ENCODE measurements around the gene CAPN14.
"Not testable (repeated sequence)": the region's sequence is repeated elsewhere in the genome, so short reads cannot be mapped to it uniquely, and the experiment has no call there.

CAPN14 gene

DNA sequence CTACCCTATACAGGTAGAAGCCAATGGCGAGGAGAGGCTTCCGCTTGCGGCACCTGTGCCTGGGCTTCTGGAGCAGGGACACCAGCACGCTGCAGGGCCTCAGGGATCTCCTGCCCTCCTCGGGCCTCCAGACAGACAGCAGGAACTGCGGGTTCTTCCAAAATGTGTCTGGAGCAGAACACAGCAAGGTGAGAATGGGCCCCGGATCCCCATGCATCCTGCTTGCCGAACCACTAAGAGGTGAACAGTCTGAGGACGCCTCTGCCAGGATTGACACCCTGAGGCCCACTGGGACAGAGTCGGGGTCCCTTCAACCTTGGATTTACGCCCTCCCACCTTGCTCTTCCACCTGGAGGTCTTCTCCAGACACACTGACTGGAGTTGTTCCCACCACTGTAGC lies 25.4 kb downstream of the CAPN14 start:
- no peaks in the 10 kb centered on the region for H3K4me1 ChIP-seq (ENCODE audit: control insufficient read depth in 1 of 2, insufficient read depth in 2 of 2, low read length in 2 of 2)
- no peak overlapping the region for H3K4me3 ChIP-seq (ENCODE audit: low read depth in 1 of 2, low read length in 2 of 2)
- no peaks in the 10 kb centered on the region for H3K9me3 ChIP-seq (ENCODE audit: control insufficient read depth in 1 of 2, low read length in 2 of 2)
- no peaks in the 10 kb centered on the region for H3K36me3 ChIP-seq (ENCODE audit: control insufficient read depth in 1 of 2, insufficient read depth in 2 of 2, low read length in 2 of 2)
- H3K27ac ChIP-seq (ENCODE audit: low read length): no peak overlapping the region
- no peaks in the 10 kb centered on the region for H3K27me3 ChIP-seq (ENCODE audit: low read depth, low read length)

DNA sequence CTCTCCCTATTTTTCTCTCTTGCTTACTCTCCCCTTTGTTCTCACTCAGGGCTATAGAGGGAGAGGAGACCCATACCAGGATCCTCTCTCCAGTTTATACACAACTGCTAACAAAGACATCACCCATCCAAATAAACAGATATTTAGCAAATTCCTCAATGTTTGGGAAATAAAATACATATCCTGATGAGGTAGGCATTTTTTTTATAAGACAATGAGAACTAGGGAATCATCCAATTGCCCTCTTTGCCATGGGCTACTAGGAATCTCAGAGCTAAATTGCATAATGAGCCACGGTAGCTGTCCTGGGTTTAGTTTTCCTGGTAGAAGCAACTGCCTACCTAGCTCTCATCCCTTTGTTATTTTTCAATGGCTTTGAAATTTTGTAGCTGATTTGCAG lies 27.1 kb downstream of the CAPN14 start:
- no peak overlapping the region for H3K27ac ChIP-seq (ENCODE audit: low read length)
- H3K9me3 ChIP-seq (ENCODE audit: control insufficient read depth in 1 of 2, low read length in 2 of 2): no peaks in the 10 kb centered on the region
- H3K27me3 ChIP-seq (ENCODE audit: low read depth, low read length): no peaks in the 10 kb centered on the region
- H3K4me3 ChIP-seq (ENCODE audit: low read depth in 1 of 2, low read length in 2 of 2): no peak overlapping the region
- no peaks in the 10 kb centered on the region for H3K4me1 ChIP-seq (ENCODE audit: control insufficient read depth in 1 of 2, insufficient read depth in 2 of 2, low read length in 2 of 2)
- H3K36me3 ChIP-seq (ENCODE audit: control insufficient read depth in 1 of 2, insufficient read depth in 2 of 2, low read length in 2 of 2): no peaks in the 10 kb centered on the region

DNA sequence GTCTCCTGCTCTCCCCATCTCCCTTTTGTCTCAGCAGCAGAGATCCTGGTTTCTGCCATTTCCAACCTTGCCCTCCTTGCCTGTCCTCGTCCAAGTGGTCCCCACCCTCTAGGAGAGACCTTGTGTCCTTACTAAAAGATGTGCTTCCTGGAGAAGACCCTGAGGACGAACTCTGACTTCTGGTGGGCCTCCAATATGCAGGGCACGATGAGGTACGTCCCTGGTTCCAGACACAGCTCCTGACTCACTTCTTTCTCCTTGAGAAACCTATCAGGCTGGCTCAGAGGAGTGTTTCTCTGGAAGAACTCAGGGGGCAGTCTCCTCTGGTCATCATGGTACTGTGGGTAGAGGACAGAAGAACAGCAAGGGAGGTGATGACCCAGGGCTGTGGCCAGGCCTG lies 28.2 kb downstream of the CAPN14 start:
- Histone ChIP-seq H3K27ac (ENCODE audit: low read length) (no peak overlapping the region), H3K4me3 (ENCODE audit: low read depth in 1 of 2, low read length in 2 of 2) (no peak overlapping the region), H3K27me3 (ENCODE audit: low read depth, low read length) (no peaks in the 10 kb centered on the region), H3K9me3 (ENCODE audit: control insufficient read depth in 1 of 2, low read length in 2 of 2) (no peaks in the 10 kb centered on the region), H3K4me1 (ENCODE audit: control insufficient read depth in 1 of 2, insufficient read depth in 2 of 2, low read length in 2 of 2) (no peaks in the 10 kb centered on the region), H3K36me3 (ENCODE audit: control insufficient read depth in 1 of 2, insufficient read depth in 2 of 2, low read length in 2 of 2) (no peaks in the 10 kb centered on the region)

DNA sequence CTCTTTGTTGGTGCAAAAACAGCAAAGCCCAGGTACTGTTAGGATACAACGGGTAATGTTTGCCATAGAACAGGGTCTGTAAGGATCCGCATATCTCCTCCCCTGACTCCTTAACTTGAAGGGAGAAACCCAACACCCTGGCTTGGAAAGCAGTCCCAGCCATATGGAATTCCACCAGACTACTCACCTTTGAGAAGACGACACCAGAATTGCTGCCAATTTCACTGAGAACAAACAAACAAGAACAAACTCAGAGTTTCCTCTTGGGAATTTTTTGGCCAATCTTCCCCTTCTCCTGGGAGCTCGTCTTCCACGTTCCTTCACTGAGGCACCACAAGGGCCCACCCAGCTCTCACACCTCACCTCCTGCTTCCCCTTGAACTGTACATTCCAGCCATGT lies 29.2 kb downstream of the CAPN14 start:
- Histone ChIP-seq H3K27ac (ENCODE audit: low read length) (no peak overlapping the region), H3K4me3 (ENCODE audit: low read depth in 1 of 2, low read length in 2 of 2) (no peak overlapping the region), H3K4me1 (ENCODE audit: control insufficient read depth in 1 of 2, insufficient read depth in 2 of 2, low read length in 2 of 2) (no peaks in the 10 kb centered on the region), H3K9me3 (ENCODE audit: control insufficient read depth in 1 of 2, low read length in 2 of 2) (no peaks in the 10 kb centered on the region), H3K27me3 (ENCODE audit: low read depth, low read length) (no peaks in the 10 kb centered on the region), H3K36me3 (ENCODE audit: control insufficient read depth in 1 of 2, insufficient read depth in 2 of 2, low read length in 2 of 2) (no peaks in the 10 kb centered on the region)

DNA sequence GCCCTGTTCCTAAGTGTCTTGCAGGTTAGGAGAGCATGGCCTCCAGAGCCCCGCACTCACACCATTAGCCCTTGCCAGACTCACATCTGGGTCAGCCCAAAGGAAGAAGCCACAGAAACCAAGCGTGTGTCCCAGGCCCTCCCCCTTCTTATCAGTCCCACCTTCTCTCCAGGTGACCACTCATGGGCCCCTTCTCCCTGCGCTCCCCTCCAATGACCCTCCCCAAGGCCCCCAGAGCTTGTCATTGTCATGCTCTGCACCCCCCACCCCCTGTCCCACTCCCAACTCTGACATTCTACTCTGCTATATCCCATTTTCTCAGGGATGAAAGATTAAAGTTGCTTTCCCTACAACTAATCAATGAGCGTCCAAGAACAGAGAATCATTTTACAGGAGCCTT lies 30.1 kb downstream of the CAPN14 start:
- Histone ChIP-seq H3K4me1 (ENCODE audit: control insufficient read depth in 1 of 2, insufficient read depth in 2 of 2, low read length in 2 of 2) (no peaks in the 10 kb centered on the region), H3K4me3 (ENCODE audit: low read depth in 1 of 2, low read length in 2 of 2) (no peak overlapping the region), H3K36me3 (ENCODE audit: control insufficient read depth in 1 of 2, insufficient read depth in 2 of 2, low read length in 2 of 2) (no peaks in the 10 kb centered on the region), H3K27ac (ENCODE audit: low read length) (no peak overlapping the region), H3K27me3 (ENCODE audit: low read depth, low read length) (no peaks in the 10 kb centered on the region), H3K9me3 (ENCODE audit: control insufficient read depth in 1 of 2, low read length in 2 of 2) (no peaks in the 10 kb centered on the region)

DNA sequence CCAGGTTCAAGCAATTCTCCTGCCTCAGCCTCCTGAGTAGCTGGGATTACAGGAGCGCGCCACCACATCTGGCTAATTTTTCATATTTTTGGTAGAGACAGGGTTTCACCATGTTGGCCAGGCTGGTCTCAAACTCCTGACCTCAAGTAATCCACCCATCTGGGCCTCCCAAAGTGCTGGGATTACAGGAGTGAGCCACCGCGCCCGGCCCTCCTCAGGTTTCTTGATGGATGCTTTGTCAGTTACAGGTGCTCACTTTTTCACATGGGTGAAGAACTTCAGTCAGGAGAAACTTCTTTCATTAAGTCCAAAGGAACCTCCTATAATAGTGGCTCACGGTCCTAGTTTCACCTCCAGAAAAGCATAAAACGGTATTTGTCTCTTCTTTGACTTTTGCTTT lies 33.3 kb downstream of the CAPN14 start:
- not testable (repeated sequence) for H3K4me1 ChIP-seq (ENCODE audit: control insufficient read depth in 1 of 2, insufficient read depth in 2 of 2, low read length in 2 of 2); H3K27ac ChIP-seq (ENCODE audit: low read length); H3K9me3 ChIP-seq (ENCODE audit: control insufficient read depth in 1 of 2, low read length in 2 of 2); H3K4me3 ChIP-seq (ENCODE audit: low read depth in 1 of 2, low read length in 2 of 2); H3K27me3 ChIP-seq (ENCODE audit: low read depth, low read length); H3K36me3 ChIP-seq (ENCODE audit: control insufficient read depth in 1 of 2, insufficient read depth in 2 of 2, low read length in 2 of 2)

DNA sequence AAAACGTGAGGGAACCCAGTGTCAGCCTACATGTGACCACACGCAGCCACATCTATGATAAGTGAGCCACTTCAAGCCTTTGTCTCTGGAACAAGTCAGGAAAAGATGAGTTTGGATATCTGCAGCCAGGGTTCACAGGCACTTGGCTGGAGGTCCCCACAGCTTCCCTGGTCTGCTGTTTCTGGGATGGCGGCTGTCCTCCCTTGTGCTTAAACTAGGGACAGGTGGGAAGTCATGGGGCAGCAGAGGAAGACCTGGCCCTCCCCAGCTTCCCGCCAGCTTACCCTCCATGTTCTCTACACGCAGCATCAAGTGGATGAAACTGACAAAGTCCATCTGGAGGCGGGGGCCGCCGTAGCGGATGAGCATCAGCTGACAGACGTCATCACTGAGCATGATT lies 40.6 kb downstream of the CAPN14 start:
- Histone ChIP-seq H3K4me3 (ENCODE audit: low read depth in 1 of 2, low read length in 2 of 2) (no peak overlapping the region), H3K9me3 (ENCODE audit: control insufficient read depth in 1 of 2, low read length in 2 of 2) (no peaks in the 10 kb centered on the region), H3K36me3 (ENCODE audit: control insufficient read depth in 1 of 2, insufficient read depth in 2 of 2, low read length in 2 of 2) (no peaks in the 10 kb centered on the region), H3K4me1 (ENCODE audit: control insufficient read depth in 1 of 2, insufficient read depth in 2 of 2, low read length in 2 of 2) (no peaks in the 10 kb centered on the region), H3K27me3 (ENCODE audit: low read depth, low read length) (no peaks in the 10 kb centered on the region), H3K27ac (ENCODE audit: low read length) (no peak overlapping the region)

DNA sequence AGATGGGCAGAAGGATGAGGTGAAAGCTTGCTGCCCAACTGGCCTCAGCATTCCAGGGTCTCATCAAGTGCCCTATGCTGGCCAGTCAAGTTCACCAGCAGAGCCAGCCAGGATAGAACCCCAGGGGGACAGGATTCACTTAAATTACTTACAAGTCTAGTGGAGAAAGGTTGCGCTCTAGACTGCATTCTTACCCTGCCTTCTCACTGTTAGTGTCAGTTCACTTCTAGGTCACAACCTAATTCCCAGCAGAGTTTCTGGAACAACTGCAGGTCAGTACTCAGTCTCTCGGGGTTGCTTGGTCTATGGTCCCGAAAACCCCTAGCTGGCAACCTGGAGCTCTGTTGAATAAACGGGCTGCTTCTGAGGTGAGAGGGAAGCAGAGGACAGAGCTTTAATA lies 46.2 kb downstream of the CAPN14 start:
- no peaks in the 10 kb centered on the region for H3K9me3 ChIP-seq (ENCODE audit: control insufficient read depth in 1 of 2, low read length in 2 of 2)
- H3K36me3 ChIP-seq (ENCODE audit: control insufficient read depth in 1 of 2, insufficient read depth in 2 of 2, low read length in 2 of 2): no peaks in the 10 kb centered on the region

DNA sequence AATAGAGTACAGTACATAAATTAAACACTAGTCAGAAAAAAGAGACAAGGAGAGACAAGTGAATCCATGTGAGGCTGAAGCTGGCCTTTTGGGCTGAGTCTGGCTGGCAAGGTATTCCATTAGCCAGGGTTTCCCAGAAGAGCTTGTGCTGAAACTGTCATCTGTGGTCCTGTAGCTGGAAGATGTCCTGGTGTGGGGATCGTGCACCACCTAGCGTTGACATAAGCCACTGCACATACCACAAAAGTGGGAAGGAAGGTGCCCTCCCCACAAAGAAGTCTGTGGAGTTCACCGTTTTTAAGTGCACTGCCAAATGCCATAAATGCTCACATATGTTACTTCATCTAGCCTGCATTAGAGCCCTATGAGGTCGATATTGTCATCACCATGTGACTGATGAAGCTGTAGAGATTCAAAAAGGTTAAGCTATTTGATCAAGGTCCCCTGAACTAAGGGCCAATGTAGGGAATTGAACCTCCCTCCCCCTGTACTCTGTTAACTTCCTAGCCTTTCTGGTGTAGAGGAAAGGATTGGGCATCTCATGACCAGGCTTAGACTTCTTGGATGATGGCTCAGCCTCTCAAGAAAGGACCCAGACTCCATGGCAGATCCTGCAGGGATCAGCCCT lies 47.1 kb downstream of the CAPN14 start:
- no peaks in the 10 kb centered on the region for H3K9me3 ChIP-seq (ENCODE audit: control insufficient read depth in 1 of 2, low read length in 2 of 2)
- H3K4me1 ChIP-seq (ENCODE audit: control insufficient read depth in 1 of 2, insufficient read depth in 2 of 2, low read length in 2 of 2): no peaks in the 10 kb centered on the region
- no peak overlapping the region for H3K27ac ChIP-seq (ENCODE audit: low read length)
- no peaks in the 10 kb centered on the region for H3K27me3 ChIP-seq (ENCODE audit: low read depth, low read length)
- H3K4me3 ChIP-seq (ENCODE audit: low read depth in 1 of 2, low read length in 2 of 2): no peak overlapping the region
- H3K36me3 ChIP-seq (ENCODE audit: control insufficient read depth in 1 of 2, insufficient read depth in 2 of 2, low read length in 2 of 2): no peaks in the 10 kb centered on the region

More for the DNA sequence above, 46.2 kb downstream of the CAPN14 start:
- no peak overlapping the region for H3K27ac ChIP-seq (ENCODE audit: low read length)
- H3K4me1 ChIP-seq (ENCODE audit: control insufficient read depth in 1 of 2, insufficient read depth in 2 of 2, low read length in 2 of 2): no peaks in the 10 kb centered on the region
- H3K4me3 ChIP-seq (ENCODE audit: low read depth in 1 of 2, low read length in 2 of 2): no peak overlapping the region
- no peaks in the 10 kb centered on the region for H3K27me3 ChIP-seq (ENCODE audit: low read depth, low read length)

DNA sequence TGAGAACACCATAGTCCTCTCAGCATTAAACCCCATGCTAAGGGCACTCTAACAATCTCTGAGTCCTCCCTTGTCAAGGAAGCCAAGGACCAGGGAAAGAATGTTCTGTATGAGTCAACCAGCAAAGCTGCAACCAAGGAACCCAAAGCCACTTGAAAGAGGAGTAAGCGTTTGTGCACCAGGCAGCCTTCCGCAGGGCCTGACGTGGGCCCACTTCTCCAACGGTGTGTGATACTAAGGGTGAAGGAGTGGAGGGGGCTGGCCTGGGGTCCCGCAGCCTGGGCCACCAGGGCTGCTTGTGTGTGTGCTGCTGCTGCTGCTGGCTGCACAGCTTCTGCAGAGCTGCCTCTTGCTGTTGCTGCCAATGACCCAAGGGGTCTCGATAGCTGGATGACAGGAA lies 49.0 kb downstream of the CAPN14 start:
- Histone ChIP-seq H3K4me1 (ENCODE audit: control insufficient read depth in 1 of 2, insufficient read depth in 2 of 2, low read length in 2 of 2) (no peaks in the 10 kb centered on the region), H3K36me3 (ENCODE audit: control insufficient read depth in 1 of 2, insufficient read depth in 2 of 2, low read length in 2 of 2) (no peaks in the 10 kb centered on the region), H3K4me3 (ENCODE audit: low read depth in 1 of 2, low read length in 2 of 2) (no peak overlapping the region), H3K27ac (ENCODE audit: low read length) (no peak overlapping the region), H3K9me3 (ENCODE audit: control insufficient read depth in 1 of 2, low read length in 2 of 2) (no peaks in the 10 kb centered on the region), H3K27me3 (ENCODE audit: low read depth, low read length) (no peaks in the 10 kb centered on the region)

DNA sequence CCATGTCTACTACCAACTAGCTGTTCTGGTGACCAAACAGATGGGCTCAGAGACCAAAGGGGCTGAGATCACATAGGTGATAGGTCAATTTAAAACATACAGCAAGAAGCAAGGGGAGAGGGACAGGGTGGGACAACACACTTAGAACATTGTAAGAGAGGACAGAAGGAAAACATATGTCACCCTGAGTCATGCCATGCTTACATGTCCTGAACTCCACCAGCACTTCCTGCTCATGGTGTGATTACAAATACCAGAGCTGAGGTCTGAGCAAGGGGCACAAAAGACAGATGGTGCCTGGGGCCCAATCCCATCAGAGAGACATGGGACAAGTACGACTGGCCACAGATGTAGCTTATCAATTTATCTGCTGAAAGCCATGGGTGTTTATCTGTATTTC lies 50.4 kb downstream of the CAPN14 start:
- Histone ChIP-seq H3K4me3 (ENCODE audit: low read depth in 1 of 2, low read length in 2 of 2) (no peak overlapping the region), H3K27ac (ENCODE audit: low read length) (no peak overlapping the region), H3K9me3 (ENCODE audit: control insufficient read depth in 1 of 2, low read length in 2 of 2) (no peaks in the 10 kb centered on the region), H3K36me3 (ENCODE audit: control insufficient read depth in 1 of 2, insufficient read depth in 2 of 2, low read length in 2 of 2) (no peaks in the 10 kb centered on the region), H3K4me1 (ENCODE audit: control insufficient read depth in 1 of 2, insufficient read depth in 2 of 2, low read length in 2 of 2) (no peaks in the 10 kb centered on the region), H3K27me3 (ENCODE audit: low read depth, low read length) (no peaks in the 10 kb centered on the region)

DNA sequence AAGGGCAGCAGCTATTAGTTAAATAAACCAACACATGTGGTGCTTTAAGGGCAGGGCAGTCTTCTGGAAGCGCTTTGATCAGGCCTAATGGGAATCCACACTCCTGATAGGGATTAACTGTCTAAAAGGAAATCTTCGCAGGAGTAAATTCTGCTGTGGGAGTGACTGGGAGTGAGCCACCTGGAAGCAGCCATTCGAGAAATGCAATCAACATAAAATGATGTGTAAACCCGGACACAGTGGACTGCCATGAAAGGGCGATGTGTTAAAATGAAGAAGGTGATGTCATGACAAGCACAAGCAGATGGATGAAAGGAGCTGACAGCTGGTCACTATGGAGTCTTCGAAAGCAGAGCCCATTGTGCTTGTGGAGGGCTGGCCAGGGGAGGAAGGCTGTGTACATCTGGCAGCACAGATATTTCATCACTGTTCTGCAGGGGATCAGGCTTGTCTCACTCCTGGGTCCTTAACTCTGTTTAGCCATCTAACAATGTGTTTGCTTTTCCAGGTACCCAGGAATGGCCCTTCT lies 54.2 kb downstream of the CAPN14 start:
- Histone ChIP-seq H3K36me3 (ENCODE audit: control insufficient read depth in 1 of 2, insufficient read depth in 2 of 2, low read length in 2 of 2) (no peaks in the 10 kb centered on the region), H3K9me3 (ENCODE audit: control insufficient read depth in 1 of 2, low read length in 2 of 2) (no peaks in the 10 kb centered on the region), H3K27ac (ENCODE audit: low read length) (no peak overlapping the region), H3K4me1 (ENCODE audit: control insufficient read depth in 1 of 2, insufficient read depth in 2 of 2, low read length in 2 of 2) (no peaks in the 10 kb centered on the region), H3K4me3 (ENCODE audit: low read depth in 1 of 2, low read length in 2 of 2) (no peak overlapping the region), H3K27me3 (ENCODE audit: low read depth, low read length) (no peaks in the 10 kb centered on the region)
